Fibroblast of the aortic adventitia (primary cell): ENCODE data around the gene IGFBP1. TPM values are rescaled to one million over a fixed set of nuclear protein-coding genes. Genes with fewer than 3 reads are reported as not detected.

Experiments
- DNase-seq: peaks from one replicate; pipeline ENCODE4 v3.0.0-alpha.2; 2010; ENCODE audit warnings: low read depth
- H3K4me3 ChIP-seq: 2 replicates; pipeline ENCODE4 v1.5.1; 2011; ENCODE audit warnings: low read depth, mild to moderate bottlenecking, control low read depth, low read length, moderate library complexity
- total RNA-seq: library from RNA; depleted of rRNA; stranded (reverse); fragments of >200 nt; gene quantifications from 2 replicates; pipeline ENCODE4 v1.2.3, GENCODE V29; 2012; ENCODE audit warnings: low replicate concordance
- TF ChIP-seq, protein P1 (sequence below): IDR thresholded peaks from 2 replicates; pipeline ENCODE4 v1.5.1; 2011; ENCODE audit warnings: mild to moderate bottlenecking, low read length, control low read depth, inconsistent platforms; ENCODE audit not compliant: insufficient read depth

Gene IGFBP1
- total RNA-seq, 1 donor = 5.3 TPM

DNA sequence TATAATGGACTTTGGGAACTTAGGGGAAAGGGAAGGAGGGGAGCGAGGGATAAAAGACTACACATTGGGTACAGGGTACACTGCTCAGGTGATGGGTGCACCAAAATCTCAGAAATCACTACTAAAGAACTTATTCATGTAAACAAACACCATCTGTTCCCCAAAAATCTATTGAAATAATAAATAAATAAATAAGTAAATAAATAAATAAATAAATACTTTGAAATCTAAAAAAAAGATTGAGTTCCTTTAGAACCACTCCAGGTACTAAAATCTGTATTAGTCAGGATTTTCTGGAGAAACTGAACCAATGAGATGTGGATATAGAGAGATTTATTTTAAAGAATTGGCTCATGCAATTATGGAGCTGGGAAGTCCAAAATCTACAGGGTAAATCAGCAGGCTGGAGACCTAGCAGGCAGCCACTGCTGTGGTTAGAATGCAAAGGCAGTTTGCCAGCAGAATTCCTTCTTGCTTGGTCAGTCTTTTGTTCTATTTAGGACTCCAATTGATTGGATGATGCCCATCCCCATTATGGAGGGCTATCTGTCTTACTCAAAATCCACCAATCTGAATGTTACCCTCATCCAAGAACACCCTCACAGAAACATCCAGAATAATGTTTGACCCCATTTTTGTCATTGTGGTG is 8.9 kb downstream of the IGFBP1 start:
- TF ChIP-seq, protein P1, sequence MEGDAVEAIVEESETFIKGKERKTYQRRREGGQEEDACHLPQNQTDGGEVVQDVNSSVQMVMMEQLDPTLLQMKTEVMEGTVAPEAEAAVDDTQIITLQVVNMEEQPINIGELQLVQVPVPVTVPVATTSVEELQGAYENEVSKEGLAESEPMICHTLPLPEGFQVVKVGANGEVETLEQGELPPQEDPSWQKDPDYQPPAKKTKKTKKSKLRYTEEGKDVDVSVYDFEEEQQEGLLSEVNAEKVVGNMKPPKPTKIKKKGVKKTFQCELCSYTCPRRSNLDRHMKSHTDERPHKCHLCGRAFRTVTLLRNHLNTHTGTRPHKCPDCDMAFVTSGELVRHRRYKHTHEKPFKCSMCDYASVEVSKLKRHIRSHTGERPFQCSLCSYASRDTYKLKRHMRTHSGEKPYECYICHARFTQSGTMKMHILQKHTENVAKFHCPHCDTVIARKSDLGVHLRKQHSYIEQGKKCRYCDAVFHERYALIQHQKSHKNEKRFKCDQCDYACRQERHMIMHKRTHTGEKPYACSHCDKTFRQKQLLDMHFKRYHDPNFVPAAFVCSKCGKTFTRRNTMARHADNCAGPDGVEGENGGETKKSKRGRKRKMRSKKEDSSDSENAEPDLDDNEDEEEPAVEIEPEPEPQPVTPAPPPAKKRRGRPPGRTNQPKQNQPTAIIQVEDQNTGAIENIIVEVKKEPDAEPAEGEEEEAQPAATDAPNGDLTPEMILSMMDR = no peak
- no peak overlapping the region for H3K4me3 ChIP-seq
- DNase-seq = peak; percentile 89

DNA sequence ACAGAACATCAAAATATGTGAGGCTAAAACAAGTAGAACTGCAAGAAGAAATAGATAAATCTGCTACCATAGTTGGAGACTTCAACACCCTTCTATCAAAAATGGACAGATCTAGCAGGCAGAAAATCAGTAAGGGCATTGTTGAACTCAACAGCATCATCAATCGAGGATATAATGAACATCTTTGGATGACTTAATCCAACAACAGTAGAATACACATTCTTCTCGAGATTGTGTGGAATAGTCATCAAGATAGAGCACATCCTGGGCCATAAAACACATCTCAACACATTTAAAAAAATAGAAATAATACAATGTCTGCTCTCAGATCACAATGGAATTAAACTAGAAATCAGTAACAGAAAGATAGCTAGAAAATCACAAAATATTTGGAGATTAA is 9.9 kb downstream of the IGFBP1 start:
- no peak for DNase-seq
- H3K4me3 ChIP-seq = no peak overlapping the region
- TF ChIP-seq, protein P1 = no peak

DNA sequence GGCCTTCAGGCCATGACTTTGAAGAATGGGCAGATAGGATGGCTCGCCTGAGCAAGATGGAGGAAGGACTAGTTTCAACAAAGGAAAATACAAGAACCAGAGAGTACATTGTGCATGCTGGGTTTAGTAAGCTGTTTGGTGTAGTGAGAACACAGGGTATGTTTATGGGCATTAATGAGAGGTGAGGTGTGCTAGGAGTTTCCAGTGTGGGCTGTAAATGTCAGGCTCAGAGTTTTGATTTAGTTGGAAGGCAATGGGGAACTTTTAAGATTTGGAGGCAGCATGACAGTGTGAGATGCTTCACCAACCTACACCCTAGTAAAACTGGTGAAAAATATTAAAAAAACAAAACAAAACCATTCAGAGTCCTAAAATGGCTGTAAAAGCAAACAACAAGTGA is 13.3 kb downstream of the IGFBP1 start:
- DNase-seq = no peak
- no peak overlapping the region for H3K4me3 ChIP-seq
- TF ChIP-seq, protein P1 = no peak

DNA sequence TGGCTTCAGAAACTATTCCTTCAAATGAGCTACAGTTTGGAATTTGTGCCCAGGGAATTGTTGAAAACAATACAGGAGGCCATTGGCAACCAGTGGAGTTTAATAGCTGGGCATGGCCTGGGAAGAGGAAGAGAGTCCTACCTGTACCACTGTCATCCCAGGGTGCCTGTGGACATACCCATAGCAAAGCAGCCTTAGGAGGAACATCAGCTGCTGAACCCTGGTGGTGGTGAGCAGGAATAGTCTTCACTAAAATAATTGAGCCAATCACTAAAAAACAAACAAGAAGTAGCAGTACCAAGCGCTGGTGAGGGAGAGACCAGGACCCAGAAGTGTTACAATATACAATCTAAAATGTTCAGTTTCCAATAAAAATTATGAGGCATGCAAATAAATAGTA is 14.5 kb downstream of the IGFBP1 start:
- no peak for DNase-seq
- H3K4me3 ChIP-seq = no peak overlapping the region
- TF ChIP-seq, protein P1 = peak; percentile 6

DNA sequence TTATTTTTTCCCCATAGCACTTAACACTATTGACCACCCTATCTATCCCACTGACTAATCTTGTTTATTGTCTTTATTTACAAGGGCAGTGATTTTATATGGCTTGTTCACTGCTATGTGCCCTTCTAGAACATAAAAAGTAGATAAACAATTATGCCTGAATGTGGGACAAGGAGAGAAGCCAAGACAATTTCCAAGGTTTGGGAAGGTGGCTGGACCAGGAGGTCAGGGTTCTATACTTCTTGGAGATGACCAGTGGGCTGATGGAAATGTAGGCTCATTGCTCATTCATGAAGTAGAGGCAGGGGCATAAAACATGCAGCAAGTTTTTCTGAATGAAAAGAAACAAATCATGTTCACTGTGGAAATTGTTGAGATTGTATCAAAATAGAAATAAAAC is 21.3 kb downstream of the IGFBP1 start:
- H3K4me3 ChIP-seq = no peak overlapping the region
- TF ChIP-seq, protein P1 = no peak
- no peak for DNase-seq

- no peak overlapping the region for H3K4me3 ChIP-seq
- DNase-seq = no peak
- TF ChIP-seq, protein P1 = no peak
Measured at GRCh38 chr7:45910855-45911254, 22.6 kb downstream of the IGFBP1 start.

DNA sequence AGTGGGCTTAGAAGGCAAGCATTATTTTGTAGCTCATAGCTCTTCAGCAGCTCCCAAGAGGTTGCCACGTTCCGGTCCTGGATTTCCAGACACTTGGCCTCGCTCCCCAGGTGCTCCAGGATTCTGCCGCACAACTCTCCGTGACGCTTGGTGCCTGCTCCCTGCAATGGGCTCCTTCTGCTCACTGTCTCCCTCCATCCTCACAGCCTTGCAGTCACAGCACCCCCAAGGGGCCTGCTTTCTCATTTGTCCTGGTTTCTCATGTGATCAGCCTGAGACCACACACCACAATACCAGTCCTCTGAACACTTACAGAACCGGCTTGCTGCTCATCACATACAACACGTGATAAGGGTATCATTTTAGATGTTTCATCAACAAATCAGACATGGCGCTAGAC is 23.0 kb downstream of the IGFBP1 start:
- TF ChIP-seq, protein P1 = no peak
- no peak for DNase-seq
- no peak overlapping the region for H3K4me3 ChIP-seq
